ENCODE measurements around the gene UBE2U.
"Not testable (repeated sequence)": the region's sequence is repeated elsewhere in the genome, so short reads cannot be mapped to it uniquely, and the experiment has no call there.

Gene UBE2U

GRCh38 chr1:64194168-64195080 is 9.0 kb upstream of the UBE2U start:
- peak; percentile 18 for DNase-seq

GRCh38 chr1:64195081-64195395 is 8.4 kb upstream of the UBE2U start:
- no peak for DNase-seq

GRCh38 chr1:64196074-64196870 is 7.2 kb upstream of the UBE2U start:
- no peak for DNase-seq

GRCh38 chr1:64197076-64197475 is 6.3 kb upstream of the UBE2U start:
- DNase-seq = no peak

- no peak for DNase-seq
Observed at GRCh38 chr1:64199154-64199553, 4.3 kb upstream of the UBE2U start.

GRCh38 chr1:64200064-64200463 is 3.4 kb upstream of the UBE2U start:
- DNase-seq = no peak

- no peak for DNase-seq
Observed at GRCh38 chr1:64209221-64209620, 5.8 kb downstream of the UBE2U start.

- DNase-seq = no peak
Observed at GRCh38 chr1:64212031-64212430, 8.6 kb downstream of the UBE2U start.

- no peak for DNase-seq
Observed at GRCh38 chr1:64215576-64215975, 12.2 kb downstream of the UBE2U start.

GRCh38 chr1:64220241-64220640 is 16.8 kb downstream of the UBE2U start:
- DNase-seq = no peak

GRCh38 chr1:64223329-64224151 is 20.1 kb downstream of the UBE2U start:
- DNase-seq = no peak

- not testable (repeated sequence) for DNase-seq
Observed at GRCh38 chr1:64224236-64224635, 20.8 kb downstream of the UBE2U start.

GRCh38 chr1:64228167-64228957 is 24.9 kb downstream of the UBE2U start:
- DNase-seq = no peak

- no peak for DNase-seq
Observed at GRCh38 chr1:64229307-64229706, 25.9 kb downstream of the UBE2U start.

GRCh38 chr1:64231153-64231552 is 27.7 kb downstream of the UBE2U start:
- no peak for DNase-seq

GRCh38 chr1:64231654-64232053 is 28.2 kb downstream of the UBE2U start:
- no peak for DNase-seq

GRCh38 chr1:64234714-64235113 is 31.3 kb downstream of the UBE2U start:
- DNase-seq = no peak

- DNase-seq = no peak
Observed at GRCh38 chr1:64235181-64235580, 31.8 kb downstream of the UBE2U start.

- DNase-seq = no peak
Observed at GRCh38 chr1:64235910-64236309, 32.5 kb downstream of the UBE2U start.

GRCh38 chr1:64236541-64236954 is 33.1 kb downstream of the UBE2U start:
- no peak for DNase-seq

- not testable (repeated sequence) for DNase-seq
Observed at GRCh38 chr1:64239519-64239918, 36.1 kb downstream of the UBE2U start.

- DNase-seq = no peak
Observed at GRCh38 chr1:64240206-64240605, 36.8 kb downstream of the UBE2U start.
